ENCODE results near the gene CD52. TPM values are rescaled to one million over a fixed set of nuclear protein-coding genes. Genes with fewer than 3 reads are reported as not detected.

The CD52 gene
- total and polyA plus RNA-seq, 2 experiments from 2014 or later = 7.3 TPM; not detected in 1

- TF ChIP-seq ZNF462 (CRISPR knock-in tag; IDR thresholded peaks at IDR 0.05) (no peak), ZNF331 (CRISPR knock-in tag; IDR thresholded peaks at IDR 0.05; ENCODE audit: low read depth) (no peak), CREB1 (CRISPR knock-in tag; IDR thresholded peaks at IDR 0.05; ENCODE audit: low read depth) (no peak), CTCF (conservative IDR thresholded peaks at IDR 0.05; ENCODE audit: low read depth in 2 of 2) (no peak)
These were observed 40.0 kb upstream of the CD52 start (continued) for GRCh38 chr1:26277719-26278118.

- H3K4me1 Mint-ChIP-seq = peaks cover 48% of the 10 kb centered on the region
- Histone ChIP-seq H3K9me2 (ENCODE audit: insufficient read depth) (no peaks in the 10 kb centered on the region), H2AFZ (no peak overlapping the region), H3K4me3 (no peak overlapping the region), H3K27ac (ENCODE audit: low read depth) (no peak overlapping the region), H3K27me3 (ENCODE audit: insufficient read depth) (no peaks in the 10 kb centered on the region), H3K4me1 (ENCODE audit: insufficient read depth) (peaks cover 15% of the 10 kb centered on the region), H3K79me2 (replicated peaks; ENCODE audit: insufficient read depth) (no peaks in the 10 kb centered on the region), H3K4me2 (no peak overlapping the region), H3K36me3 (ENCODE audit: insufficient read depth) (peaks cover 21% of the 10 kb centered on the region), H3F3A (replicated peaks; ENCODE audit: low read depth) (peaks cover 27% of the 10 kb centered on the region), H4K20me1 (replicated peaks; ENCODE audit: insufficient read depth) (no peaks in the 10 kb centered on the region; the same call in 1 of the 2 replicates)
- H3K9me3 Mint-ChIP-seq = no peaks in the 10 kb centered on the region; the same call in 2 of the 3 replicates
- no peak for TF ChIP-seq ZNF331 (CRISPR knock-in tag; IDR thresholded peaks at IDR 0.05; ENCODE audit: low read depth)
- no peak for TF ChIP-seq CREB1 (CRISPR knock-in tag; IDR thresholded peaks at IDR 0.05; ENCODE audit: low read depth)
- no peak for TF ChIP-seq STAT1 (IDR thresholded peaks at IDR 0.05; ENCODE audit: unreplicated experiment)
- no peak for TF ChIP-seq ZNF114 (CRISPR knock-in tag; IDR thresholded peaks at IDR 0.05)
- no peak for TF ChIP-seq NANOG (IDR thresholded peaks at IDR 0.05; ENCODE audit: borderline replicate concordance)
- TF ChIP-seq EZH2phosphoT487 (IDR thresholded peaks at IDR 0.05; ENCODE audit: unreplicated experiment) = no peak
- TF ChIP-seq JUNB (IDR thresholded peaks at IDR 0.05; ENCODE audit: unreplicated experiment) = no peak
- H3K36me3 Mint-ChIP-seq (ENCODE audit: low read depth) = peaks cover 54% of the 10 kb centered on the region
- H3K27ac Mint-ChIP-seq = peak overlapping the region; percentile 41; the same call in 1 of the 2 replicates
- ATAC-seq (no peak), DNase-seq (ENCODE audit: low spot score) (no peak)
- H3K4me3 Mint-ChIP-seq = no peak overlapping the region
- H3K27me3 Mint-ChIP-seq (ENCODE audit: insufficient read depth, low read depth, poor library complexity) = peaks cover 20% of the 10 kb centered on the region
These were observed 39.5 kb upstream of the CD52 start for GRCh38 chr1:26278303-26278702.
